Measurements from ENCODE around the gene C2orf76.

Gene C2orf76

DNA sequence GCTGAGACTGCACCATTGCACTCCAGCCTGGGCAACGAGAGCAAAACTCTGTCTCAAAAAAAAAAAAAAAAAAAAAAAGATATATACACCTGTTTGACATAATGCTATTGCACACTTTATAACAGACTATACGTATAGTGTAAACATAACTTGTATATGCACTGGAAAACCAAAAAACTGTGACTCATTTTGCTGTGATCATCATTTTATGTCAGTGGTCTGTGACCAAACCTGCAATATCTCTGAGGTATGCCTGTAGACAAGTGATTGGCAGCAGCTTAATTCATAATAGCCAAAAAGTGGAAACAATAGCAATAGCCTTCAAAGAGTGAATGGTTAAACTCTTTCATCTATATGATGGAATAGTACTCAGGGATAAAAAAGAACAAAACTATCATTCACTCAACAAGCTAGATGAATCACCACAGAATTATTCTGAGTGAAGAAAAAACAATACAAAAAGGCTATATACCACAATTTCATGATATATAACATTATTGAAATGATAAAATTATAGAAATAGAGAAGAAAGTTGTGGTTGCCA is 6.1 kb downstream of the C2orf76 start:
- no peak for DNase-seq (ENCODE audit: extremely low read depth, low read depth)
- TF ChIP-seq, protein P1, sequence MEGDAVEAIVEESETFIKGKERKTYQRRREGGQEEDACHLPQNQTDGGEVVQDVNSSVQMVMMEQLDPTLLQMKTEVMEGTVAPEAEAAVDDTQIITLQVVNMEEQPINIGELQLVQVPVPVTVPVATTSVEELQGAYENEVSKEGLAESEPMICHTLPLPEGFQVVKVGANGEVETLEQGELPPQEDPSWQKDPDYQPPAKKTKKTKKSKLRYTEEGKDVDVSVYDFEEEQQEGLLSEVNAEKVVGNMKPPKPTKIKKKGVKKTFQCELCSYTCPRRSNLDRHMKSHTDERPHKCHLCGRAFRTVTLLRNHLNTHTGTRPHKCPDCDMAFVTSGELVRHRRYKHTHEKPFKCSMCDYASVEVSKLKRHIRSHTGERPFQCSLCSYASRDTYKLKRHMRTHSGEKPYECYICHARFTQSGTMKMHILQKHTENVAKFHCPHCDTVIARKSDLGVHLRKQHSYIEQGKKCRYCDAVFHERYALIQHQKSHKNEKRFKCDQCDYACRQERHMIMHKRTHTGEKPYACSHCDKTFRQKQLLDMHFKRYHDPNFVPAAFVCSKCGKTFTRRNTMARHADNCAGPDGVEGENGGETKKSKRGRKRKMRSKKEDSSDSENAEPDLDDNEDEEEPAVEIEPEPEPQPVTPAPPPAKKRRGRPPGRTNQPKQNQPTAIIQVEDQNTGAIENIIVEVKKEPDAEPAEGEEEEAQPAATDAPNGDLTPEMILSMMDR (IDR thresholded peaks at IDR 0.05; ENCODE audit: low read depth, low read length): no peak

DNA sequence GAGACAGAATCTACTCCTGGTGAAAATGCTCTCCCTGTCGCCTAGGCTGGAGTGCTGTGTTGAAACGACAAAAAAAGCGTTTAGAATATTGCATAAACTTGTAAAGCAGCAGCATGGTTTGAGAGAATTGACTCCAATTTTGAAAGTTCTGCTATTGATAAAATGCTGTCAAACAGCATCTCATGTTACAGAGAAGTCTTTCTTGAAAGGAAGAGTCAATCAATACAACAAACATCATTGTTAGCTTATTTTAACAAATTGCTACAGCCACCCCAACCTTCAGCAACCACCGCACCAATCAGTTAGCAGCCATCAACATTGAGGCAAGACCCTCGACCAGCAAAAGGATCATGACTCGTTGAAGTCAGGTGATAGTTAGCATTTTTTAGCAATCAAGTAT is 6.9 kb downstream of the C2orf76 start:
- no peak for DNase-seq (ENCODE audit: extremely low read depth, low read depth)
- TF ChIP-seq, protein P1 (IDR thresholded peaks at IDR 0.05; ENCODE audit: low read depth, low read length): no peak

DNA sequence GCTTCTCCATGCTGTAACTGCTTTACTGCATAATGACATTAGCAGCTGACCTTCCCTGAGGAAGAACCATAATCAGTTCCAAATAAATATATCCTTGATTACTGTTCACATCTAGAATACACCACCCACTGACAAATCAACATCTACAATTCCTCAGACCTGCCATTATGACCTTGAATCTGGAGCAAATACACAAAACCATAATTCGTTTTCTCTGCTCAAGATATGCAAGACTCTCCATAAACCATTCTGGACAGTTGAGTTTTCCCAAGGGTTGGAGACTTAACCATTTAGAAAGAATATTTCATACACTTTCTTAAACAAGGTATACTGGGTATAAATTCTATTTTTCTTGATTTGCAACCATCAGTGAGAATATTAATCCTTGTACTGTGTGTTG is 11.8 kb downstream of the C2orf76 start:
- DNase-seq (ENCODE audit: extremely low read depth, low read depth): no peak
- TF ChIP-seq, protein P1 (IDR thresholded peaks at IDR 0.05; ENCODE audit: low read depth, low read length): no peak

DNA sequence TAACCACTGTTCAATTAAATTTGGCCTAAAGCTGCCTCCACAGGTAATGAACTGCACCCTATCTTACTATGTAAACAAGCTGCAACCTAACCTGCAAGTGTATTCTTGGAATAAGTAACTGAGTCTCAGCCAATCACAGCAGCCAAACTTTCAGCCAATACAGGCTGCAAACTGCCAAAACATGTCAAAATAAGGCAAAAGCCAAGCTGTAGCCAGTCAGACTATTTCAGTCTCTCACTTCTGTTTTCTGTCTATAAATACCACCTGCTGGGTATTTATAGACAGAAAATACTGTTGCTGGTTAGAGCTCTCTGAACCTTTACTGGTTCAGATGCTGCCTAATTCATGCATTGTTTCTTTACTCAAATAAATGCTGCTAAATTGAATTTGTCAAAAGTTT is 14.3 kb downstream of the C2orf76 start:
- DNase-seq (ENCODE audit: extremely low read depth, low read depth): no peak
- TF ChIP-seq, protein P1 (IDR thresholded peaks at IDR 0.05; ENCODE audit: low read depth, low read length): no peak

DNA sequence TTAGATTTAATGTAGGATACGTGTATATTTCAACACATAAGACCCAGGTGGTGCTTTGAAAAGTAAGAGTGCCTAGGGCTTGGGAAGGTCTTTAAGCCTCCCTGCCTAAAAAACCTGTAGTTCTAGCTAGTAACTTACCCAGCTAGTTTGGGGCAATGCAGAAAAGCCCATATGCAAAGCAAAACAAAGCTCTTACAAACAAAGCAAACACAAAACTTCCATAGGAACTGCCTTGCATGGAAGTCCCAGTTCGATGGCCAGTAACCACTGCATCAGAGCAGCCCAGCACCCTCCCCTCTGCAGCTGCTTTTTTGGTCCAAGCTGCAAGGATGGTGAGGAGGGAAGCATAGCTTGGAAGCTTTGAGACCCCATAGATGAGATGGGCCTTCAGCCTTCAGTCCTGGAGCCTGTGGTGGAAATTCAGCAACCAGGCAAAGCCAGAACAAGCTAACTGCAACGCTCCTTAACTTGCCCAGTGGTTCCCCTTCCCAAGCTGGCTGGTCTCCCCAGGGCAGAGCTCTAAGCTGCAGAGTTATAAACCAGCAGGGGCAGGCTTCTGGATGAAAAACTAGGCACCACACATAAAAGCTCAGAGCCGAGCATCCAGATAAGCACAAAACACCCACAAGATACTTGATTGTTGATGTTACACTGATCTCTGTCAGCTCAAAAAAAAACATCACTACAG is 16.2 kb downstream of the C2orf76 start:
- DNase-seq (ENCODE audit: extremely low read depth, low read depth): no peak
- TF ChIP-seq, protein P1 (IDR thresholded peaks at IDR 0.05; ENCODE audit: low read depth, low read length): no peak

DNA sequence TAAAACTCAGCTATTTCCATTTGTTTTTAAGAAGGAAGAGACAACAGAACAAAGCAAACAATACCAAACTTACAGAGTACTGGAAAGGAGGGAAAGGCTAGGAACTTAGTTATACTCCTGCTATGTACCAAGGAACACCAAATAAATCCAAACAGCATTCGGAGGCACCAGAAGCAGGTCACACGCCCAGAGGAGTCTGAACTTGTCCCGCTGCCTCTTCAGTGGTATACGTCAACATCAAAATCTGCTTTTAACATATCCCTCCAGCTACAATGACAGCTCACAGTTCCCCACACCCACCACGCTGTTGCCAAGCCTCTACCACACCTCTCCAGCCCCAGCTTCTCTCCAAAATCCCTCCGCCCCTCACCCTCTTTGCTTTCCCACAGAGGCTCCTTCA is 17.3 kb downstream of the C2orf76 start:
- TF ChIP-seq, protein P1 (IDR thresholded peaks at IDR 0.05; ENCODE audit: low read depth, low read length): no peak
- DNase-seq (ENCODE audit: extremely low read depth, low read depth): no peak

DNA sequence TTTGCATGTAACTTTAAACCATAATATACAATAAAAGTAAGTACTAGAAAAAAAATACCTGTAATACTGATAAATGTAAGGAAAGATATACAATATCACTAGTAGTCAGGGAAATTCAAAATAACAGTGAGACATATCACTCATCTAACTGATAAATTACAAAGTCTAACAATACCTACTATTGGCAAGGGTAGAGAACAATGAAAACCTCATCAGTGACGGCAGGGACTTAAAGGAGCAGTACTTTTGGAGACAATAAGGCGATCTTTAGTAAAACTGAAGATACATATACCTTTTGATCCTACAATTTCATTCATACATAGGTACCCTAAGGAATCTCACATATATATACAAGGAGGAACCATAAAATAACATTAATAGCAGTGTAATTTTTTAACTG is 24.9 kb downstream of the C2orf76 start:
- TF ChIP-seq, protein P1 (IDR thresholded peaks at IDR 0.05; ENCODE audit: low read depth, low read length): no peak

More for the DNA sequence above, 24.9 kb downstream of the C2orf76 start:
- no peak for DNase-seq (ENCODE audit: extremely low read depth, low read depth)

Measured in AG09319 (cell line).